HepG2 (cell line): ENCODE results near the gene CTU1.

Experiments used
- EP300 ChIP-seq, 3 experiments: sonication (generic) in 1 of 3; formaldehyde crosslinking in 1 of 3; IDR thresholded peaks; 2 replicates each; pipeline versions ENCODE4 v1.5.1 to v1.6.1; 2011 to 2020; ENCODE audit warnings: low read depth in 2 of 3, low read length in 2 of 3, borderline replicate concordance in 1 of 3, improper control_type of control experiment in 1 of 3, mild to moderate bottlenecking in 1 of 3, missing genetic modification reagents in 1 of 3, moderate library complexity in 1 of 3
- FOXA3 ChIP-seq: IDR thresholded peaks from 2 replicates; pipeline ENCODE4 v1.6.1; 2016; ENCODE audit warnings: missing genetic modification reagents, missing compliant biosample characterization
- MAZ ChIP-seq, 2 experiments: sonication (generic) in 1 of 2; formaldehyde crosslinking in 1 of 2; IDR thresholded peaks; 2 replicates each; pipeline versions ENCODE4 v1.5.0 to v1.6.1; 2012 to 2020; ENCODE audit warnings: low read depth in 2 of 2, mild to moderate bottlenecking in 2 of 2, borderline replicate concordance in 1 of 2, improper control_type of control experiment in 1 of 2, low read length in 1 of 2, missing genetic modification reagents in 1 of 2, moderate library complexity in 1 of 2
- PHF20 ChIP-seq: sonication (generic); formaldehyde crosslinking; IDR thresholded peaks from 2 replicates; pipeline ENCODE4 v1.5.0; 2020; ENCODE audit warnings: mild to moderate bottlenecking, missing genetic modification reagents
- POLR2A ChIP-seq, 2 experiments: IDR thresholded peaks; 2 replicates each; pipeline ENCODE4 v1.6.1; 2011; ENCODE audit warnings: low read depth in 2 of 2, low read length in 2 of 2, mild to moderate bottlenecking in 1 of 2, moderate library complexity in 1 of 2; ENCODE audit not compliant: insufficient read depth in 1 of 2
- RNF2 ChIP-seq: fragments of 450-650 bp; conservative IDR thresholded peaks from 2 replicates; pipeline ENCODE4 v1.6.1; 2016; ENCODE audit warnings: low read depth
- SAFB2 ChIP-seq: sonication (generic); formaldehyde crosslinking; IDR thresholded peaks from 2 replicates; pipeline ENCODE4 v1.5.1; 2020; ENCODE audit warnings: missing genetic modification reagents, low read depth, mild to moderate bottlenecking, borderline replicate concordance
- TIGD3 ChIP-seq: sonication (generic); formaldehyde crosslinking; IDR thresholded peaks from 2 replicates; pipeline ENCODE4 v1.5.1; 2020; ENCODE audit warnings: mild to moderate bottlenecking, missing genetic modification reagents, borderline replicate concordance
- TP53 ChIP-seq: sonication (generic); formaldehyde crosslinking; conservative IDR thresholded peaks from 2 replicates; pipeline ENCODE4 v1.4.0; 2020; ENCODE audit warnings: missing genetic modification reagents
- TF ChIP-seq, protein P1 (sequence below): sonication (generic); formaldehyde crosslinking; IDR thresholded peaks from 2 replicates; pipeline ENCODE4 v1.5.0; 2020; ENCODE audit warnings: mild to moderate bottlenecking, missing genetic modification reagents, moderate library complexity

- TF ChIP-seq MAZ (IDR thresholded peaks at IDR 0.05; ENCODE audit: borderline replicate concordance, low read depth, low read length) (no peak), MAZ (CRISPR knock-in tag; IDR thresholded peaks at IDR 0.05; ENCODE audit: low read depth) (no peak), EP300 (IDR thresholded peaks at IDR 0.05; ENCODE audit: low read depth in 2 of 2, low read length in 2 of 2) (no peak), EP300 (CRISPR knock-in tag; IDR thresholded peaks at IDR 0.05; ENCODE audit: borderline replicate concordance) (no peak), TP53 (CRISPR knock-in tag) (no peak), PHF20 (CRISPR knock-in tag) (no peak), TIGD3 (CRISPR knock-in tag) (no peak), FOXA3 (no peak), POLR2A (IDR thresholded peaks at IDR 0.05; ENCODE audit: insufficient read depth in 1 of 2, low read depth in 2 of 2, low read length in 2 of 2) (no peak), SAFB2 (no peak), RNF2 (no peak)
- TF ChIP-seq, protein P1, sequence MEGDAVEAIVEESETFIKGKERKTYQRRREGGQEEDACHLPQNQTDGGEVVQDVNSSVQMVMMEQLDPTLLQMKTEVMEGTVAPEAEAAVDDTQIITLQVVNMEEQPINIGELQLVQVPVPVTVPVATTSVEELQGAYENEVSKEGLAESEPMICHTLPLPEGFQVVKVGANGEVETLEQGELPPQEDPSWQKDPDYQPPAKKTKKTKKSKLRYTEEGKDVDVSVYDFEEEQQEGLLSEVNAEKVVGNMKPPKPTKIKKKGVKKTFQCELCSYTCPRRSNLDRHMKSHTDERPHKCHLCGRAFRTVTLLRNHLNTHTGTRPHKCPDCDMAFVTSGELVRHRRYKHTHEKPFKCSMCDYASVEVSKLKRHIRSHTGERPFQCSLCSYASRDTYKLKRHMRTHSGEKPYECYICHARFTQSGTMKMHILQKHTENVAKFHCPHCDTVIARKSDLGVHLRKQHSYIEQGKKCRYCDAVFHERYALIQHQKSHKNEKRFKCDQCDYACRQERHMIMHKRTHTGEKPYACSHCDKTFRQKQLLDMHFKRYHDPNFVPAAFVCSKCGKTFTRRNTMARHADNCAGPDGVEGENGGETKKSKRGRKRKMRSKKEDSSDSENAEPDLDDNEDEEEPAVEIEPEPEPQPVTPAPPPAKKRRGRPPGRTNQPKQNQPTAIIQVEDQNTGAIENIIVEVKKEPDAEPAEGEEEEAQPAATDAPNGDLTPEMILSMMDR (CRISPR knock-in tag), result no peak
Measured at GRCh38 chr19:51060336-51060735, 47.9 kb downstream of the CTU1 start.
